Measurements from ENCODE around the gene MED13L. TPM values are rescaled to one million over a fixed set of nuclear protein-coding genes. Genes with fewer than 3 reads are reported as not detected.

The MED13L gene
- total RNA-seq, 3 donors from 2014 or later: 248 to 387 (median 279) TPM

GRCh38 chr12:116131176-116131575, 146.3 kb downstream of the MED13L start:
- intact Hi-C loops (cut with DNase I; ENCODE audit: low total_unique reads): no loop called here
- no peak for DNase-seq (ENCODE audit: low spot score in 2 of 2)
- Histone ChIP-seq H3K9me3 (no peaks in the 10 kb centered on the region), H3K4me3 (no peak overlapping the region), H3K27ac (no peak overlapping the region), H3K36me3 (no peaks in the 10 kb centered on the region), H3K4me1 (peaks cover 0 to 21% of the 10 kb centered on the region in 2 donors), H3K27me3 (no peaks in the 10 kb centered on the region)
- TF ChIP-seq POLR2AphosphoS5 (IDR thresholded peaks at IDR 0.05): no peak
- no peak for TF ChIP-seq CTCF (IDR thresholded peaks at IDR 0.05)
- TF ChIP-seq POLR2A (IDR thresholded peaks at IDR 0.05): no peak

- Histone ChIP-seq H3K27ac (no peak overlapping the region), H3K36me3 (no peaks in the 10 kb centered on the region), H3K4me3 (no peak overlapping the region), H3K9me3 (no peaks in the 10 kb centered on the region), H3K4me1 (peaks cover 0 to 19% of the 10 kb centered on the region in 2 donors), H3K27me3 (no peaks in the 10 kb centered on the region)
- no peak for DNase-seq (ENCODE audit: low spot score in 2 of 2)
- TF ChIP-seq POLR2AphosphoS5 (IDR thresholded peaks at IDR 0.05) (no peak), POLR2A (IDR thresholded peaks at IDR 0.05) (no peak), CTCF (IDR thresholded peaks at IDR 0.05) (no peak)
- intact Hi-C loops (cut with DNase I; ENCODE audit: low total_unique reads): no loop called here
Measured at GRCh38 chr12:116130431-116130830, 147.1 kb downstream of the MED13L start.

GRCh38 chr12:116128779-116129178, 148.7 kb downstream of the MED13L start:
- intact Hi-C loops (cut with DNase I; ENCODE audit: low total_unique reads): no loop called here
- TF ChIP-seq POLR2AphosphoS5 (IDR thresholded peaks at IDR 0.05) (no peak), CTCF (IDR thresholded peaks at IDR 0.05) (no peak), POLR2A (IDR thresholded peaks at IDR 0.05) (no peak)
- Histone ChIP-seq H3K27me3 (no peaks in the 10 kb centered on the region), H3K4me1 (peaks cover 0 to 21% of the 10 kb centered on the region in 2 donors), H3K9me3 (no peaks in the 10 kb centered on the region), H3K4me3 (no peak overlapping the region), H3K36me3 (no peaks in the 10 kb centered on the region), H3K27ac (no peak overlapping the region)
- DNase-seq (ENCODE audit: low spot score in 2 of 2): no peak

GRCh38 chr12:116127859-116128258, 149.6 kb downstream of the MED13L start:
- Histone ChIP-seq H3K36me3 (no peaks in the 10 kb centered on the region), H3K27ac (no peak overlapping the region), H3K4me3 (no peak overlapping the region), H3K27me3 (no peaks in the 10 kb centered on the region), H3K9me3 (no peaks in the 10 kb centered on the region), H3K4me1 (peaks cover 4 to 18% of the 10 kb centered on the region in 2 donors)
- no peak for DNase-seq (ENCODE audit: low spot score in 2 of 2)
- TF ChIP-seq CTCF (IDR thresholded peaks at IDR 0.05): no peak
- TF ChIP-seq POLR2AphosphoS5 (IDR thresholded peaks at IDR 0.05): no peak
- no peak for TF ChIP-seq POLR2A (IDR thresholded peaks at IDR 0.05)
- intact Hi-C loops (cut with DNase I; ENCODE audit: low total_unique reads): no loop called here

- intact Hi-C loops (cut with DNase I; ENCODE audit: low total_unique reads): no loop called here
- no peak for DNase-seq (ENCODE audit: low spot score in 2 of 2)
- Histone ChIP-seq H3K4me1 (peaks cover 5 to 24% of the 10 kb centered on the region in 2 donors), H3K36me3 (no peaks in the 10 kb centered on the region), H3K27me3 (no peaks in the 10 kb centered on the region), H3K9me3 (no peaks in the 10 kb centered on the region), H3K4me3 (no peak overlapping the region), H3K27ac (no peak overlapping the region)
- TF ChIP-seq CTCF (IDR thresholded peaks at IDR 0.05): no peak
- no peak for TF ChIP-seq POLR2A (IDR thresholded peaks at IDR 0.05)
- TF ChIP-seq POLR2AphosphoS5 (IDR thresholded peaks at IDR 0.05): no peak
Measured at GRCh38 chr12:116126610-116127009, 150.9 kb downstream of the MED13L start.

Measured in breast epithelium (tissue), 4 donors.